Activated T-cell treated with anti-CD3 and anti-CD28 coated beads, Interleukin-2, amount 50 U/mL, for 48 hours (primary cell): ENCODE measurements around the gene TFPT.

Source experiments
- DNase-seq, 2 experiments: peaks; one replicate each; pipeline ENCODE4 v3.0.0-alpha.2; 2020

The TFPT gene, protein sequence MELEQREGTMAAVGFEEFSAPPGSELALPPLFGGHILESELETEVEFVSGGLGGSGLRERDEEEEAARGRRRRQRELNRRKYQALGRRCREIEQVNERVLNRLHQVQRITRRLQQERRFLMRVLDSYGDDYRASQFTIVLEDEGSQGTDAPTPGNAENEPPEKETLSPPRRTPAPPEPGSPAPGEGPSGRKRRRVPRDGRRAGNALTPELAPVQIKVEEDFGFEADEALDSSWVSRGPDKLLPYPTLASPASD

DNA sequence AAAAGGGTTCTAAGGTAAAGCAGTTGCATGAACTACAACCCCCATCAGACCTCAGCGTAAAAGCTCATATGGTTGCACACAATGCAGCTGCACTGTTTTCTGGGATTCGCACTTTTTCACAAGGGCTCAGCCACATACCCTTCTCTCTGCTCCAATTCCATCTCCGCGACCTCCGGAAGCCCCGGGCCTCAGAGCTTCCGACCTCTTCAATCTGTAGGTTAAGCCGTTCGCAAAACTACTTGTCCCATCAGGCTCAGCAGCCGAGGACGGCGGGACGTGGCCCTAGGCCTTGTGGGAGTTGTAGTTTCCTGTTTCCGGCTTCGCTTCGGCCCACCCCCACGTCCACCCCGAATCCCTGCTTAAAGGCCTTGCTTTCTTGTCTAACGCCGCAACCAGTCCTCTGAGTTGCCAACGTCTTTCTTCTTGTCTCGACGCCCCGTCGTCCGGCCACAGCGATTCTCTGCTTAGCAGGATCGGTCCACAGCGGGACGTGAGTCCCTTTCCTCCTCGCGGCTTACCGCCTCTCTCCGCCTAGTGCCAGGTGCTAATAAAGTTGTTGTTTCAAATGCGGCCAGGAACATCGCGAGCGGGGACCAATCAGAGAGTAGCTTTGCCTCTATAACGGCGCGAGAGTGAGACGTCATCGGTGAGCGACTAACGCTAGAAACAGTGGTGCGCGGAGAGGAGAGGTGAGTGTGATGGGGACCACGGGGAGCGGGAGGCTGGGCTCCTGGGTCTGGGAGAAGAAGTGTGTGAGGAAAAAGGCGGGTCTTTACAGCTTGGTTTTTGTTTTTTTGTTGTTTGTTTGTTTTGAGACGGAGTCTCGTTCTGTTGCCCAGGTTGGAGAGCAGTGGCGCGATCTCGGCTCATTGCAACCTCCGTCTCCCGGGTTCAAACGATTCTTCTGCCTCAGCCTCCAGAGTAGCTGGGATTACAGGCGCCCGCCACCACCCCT is at the start of gene TFPT, which contains the start of gene PRPF31:
Gene TFPT (minus strand): TSS at position 549 of the 955 bp plus-strand sequence. CDS start 388 bp downstream, at position 161.
Gene PRPF31 (plus strand): TSS at position 646 of the 955 bp plus-strand sequence. CDS start 2,525 bp downstream, outside the sequence.
- peak; percentile 96 to 98 for DNase-seq

DNA sequence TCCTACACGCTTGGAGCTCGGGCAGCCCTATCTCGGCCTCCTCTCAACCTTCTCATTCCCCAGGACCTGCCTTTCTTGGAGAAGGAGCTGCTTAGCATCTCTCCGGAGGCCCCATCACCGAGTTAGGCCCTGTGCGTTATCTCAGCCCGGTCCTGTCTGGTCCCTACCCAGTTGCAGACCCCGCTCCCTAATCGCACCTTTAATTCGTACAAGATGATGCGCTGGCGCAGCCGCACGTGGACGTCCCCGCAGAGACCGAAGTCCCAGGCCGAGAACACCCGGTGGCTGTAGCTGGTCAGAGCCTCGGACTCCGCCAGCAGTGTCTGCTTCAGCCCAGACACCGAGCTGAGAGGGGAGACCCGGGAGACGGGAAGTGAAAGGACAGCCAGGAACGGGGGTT is 49.8 kb upstream of the TFPT start:
- DNase-seq = no peak

DNA sequence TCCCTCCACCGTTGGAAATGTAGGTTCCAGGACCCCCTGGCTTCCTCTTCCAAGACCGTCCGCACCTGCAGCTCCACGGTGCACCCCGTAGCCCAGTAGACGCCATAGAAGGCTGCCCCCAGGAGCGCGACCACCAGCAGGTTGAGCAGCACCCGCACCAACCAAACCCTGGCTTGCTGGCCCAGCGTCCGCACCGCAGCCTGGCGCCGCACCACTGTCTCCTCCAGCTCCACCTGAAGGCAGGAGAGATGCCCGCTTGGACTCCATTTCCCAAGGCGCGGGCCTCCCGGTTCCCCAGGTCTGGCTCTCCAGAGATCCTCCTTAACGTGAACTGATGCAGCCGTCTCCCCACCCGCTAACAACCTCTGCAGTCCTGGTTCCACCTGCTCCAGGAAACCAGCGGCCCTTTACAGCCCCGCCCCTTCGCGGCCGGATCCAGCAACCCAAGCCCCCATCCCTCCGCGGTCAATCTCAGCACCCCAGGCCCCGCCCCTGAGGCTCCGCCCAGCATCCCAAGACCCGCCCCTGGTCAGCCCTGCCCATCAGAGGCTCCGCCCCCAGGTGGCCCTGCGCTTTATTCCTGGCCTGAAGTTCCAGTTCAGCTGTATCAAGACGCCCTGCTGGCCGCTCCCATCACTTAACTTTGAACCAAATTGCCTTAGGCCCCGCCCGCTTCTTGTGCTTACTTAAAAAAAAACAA is 49.1 kb upstream of the TFPT start:
- peak; percentile 70 to 75 for DNase-seq

DNA sequence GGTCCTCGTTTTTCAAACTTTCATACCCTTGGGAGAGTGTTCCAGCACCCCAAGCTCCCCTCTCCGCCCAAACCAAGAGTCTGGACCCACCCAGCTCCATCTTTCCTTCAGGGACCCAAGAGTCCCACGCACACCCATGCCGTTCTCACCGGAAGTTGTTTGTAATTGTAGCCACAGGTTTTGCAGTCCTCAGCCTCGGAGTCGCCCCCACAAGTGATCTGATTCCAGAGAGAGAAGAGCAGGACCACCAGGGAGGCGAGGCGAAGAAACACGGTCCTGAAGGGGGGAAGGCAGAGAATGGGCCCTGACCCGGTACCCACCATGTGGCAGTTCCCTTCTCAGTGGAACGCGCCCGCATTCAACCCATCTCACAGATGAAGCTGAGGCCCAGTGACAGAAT is 47.4 kb upstream of the TFPT start:
- DNase-seq = no peak

DNA sequence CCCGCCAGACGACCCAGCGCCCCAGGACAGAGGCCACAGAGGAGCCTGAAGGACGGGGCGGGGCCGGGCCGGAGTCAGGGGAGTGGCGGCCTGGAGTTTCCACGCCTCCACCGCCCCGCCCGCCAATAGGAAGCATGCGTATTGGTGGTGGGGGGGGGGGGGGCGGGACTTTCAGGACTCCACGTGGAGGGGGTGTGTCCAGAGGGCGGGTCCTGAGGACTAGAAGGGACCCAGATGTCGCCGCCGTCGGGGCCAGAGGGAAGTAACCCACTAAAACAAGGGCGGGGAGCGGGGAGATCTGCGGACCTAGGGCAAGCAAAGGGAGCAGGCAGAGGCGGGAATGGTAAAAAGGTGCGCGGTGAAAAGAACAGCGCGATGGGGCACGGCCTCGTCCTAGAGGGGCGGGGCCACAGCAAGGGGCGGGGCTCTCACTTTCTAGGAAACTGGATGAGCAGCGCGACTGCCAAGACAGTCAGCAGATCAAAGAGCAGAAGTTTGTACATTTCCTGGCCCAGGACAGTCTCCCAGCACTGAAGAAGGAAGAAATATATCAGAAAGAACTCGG is 46.9 kb upstream of the TFPT start:
- peak; percentile 90 to 91 for DNase-seq

DNA sequence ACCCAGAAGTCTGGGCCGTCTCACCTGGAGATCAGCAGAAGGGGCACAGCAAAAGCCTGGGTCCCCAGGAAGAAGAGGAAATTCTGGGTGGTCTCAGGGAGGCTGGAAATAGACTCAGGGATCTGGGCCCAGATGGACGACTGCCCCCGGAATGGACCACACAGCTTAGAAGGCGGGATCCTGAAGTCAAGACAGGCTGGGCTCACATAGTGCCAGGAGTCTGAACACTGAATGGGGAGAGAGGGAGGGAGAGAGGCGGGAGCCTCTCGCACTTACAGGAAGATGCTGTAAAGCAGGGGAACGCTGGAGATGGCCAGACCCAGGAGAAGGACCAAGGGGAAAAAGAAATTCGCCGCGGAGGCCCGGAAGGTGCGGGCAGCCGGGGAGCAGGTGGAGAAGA is 45.4 kb upstream of the TFPT start:
- no peak for DNase-seq

DNA sequence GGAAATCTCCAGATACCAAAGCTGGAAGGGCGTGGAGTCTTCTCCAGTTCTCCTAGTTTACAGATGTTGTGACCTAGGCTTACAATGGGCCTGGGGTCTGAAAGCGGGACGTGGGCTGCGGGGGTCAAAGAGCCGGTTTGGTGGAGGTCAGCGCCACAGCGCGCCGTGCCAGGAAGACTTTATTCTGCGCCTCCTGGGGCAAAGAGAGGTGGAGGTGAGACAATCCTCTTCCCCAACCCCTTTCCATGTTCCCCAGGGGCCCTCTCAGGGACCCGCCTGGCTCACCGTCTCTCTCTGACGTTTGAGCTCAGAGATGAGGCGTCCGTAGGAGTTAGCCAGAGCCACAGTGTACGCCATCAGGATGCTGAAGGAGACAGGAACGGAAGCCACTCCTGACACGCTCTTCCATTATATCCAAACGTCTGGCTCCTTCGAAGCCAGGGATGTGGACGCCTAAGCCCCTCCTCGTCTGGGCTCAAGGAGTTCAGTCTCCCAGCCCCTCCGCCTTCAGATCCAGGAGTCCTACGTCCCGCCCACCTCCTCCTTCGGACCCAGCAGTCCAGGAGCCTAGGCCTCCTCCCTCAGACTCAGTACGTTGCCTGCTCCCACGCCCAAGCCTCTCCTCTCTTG is 44.8 kb upstream of the TFPT start:
- no peak for DNase-seq

DNA sequence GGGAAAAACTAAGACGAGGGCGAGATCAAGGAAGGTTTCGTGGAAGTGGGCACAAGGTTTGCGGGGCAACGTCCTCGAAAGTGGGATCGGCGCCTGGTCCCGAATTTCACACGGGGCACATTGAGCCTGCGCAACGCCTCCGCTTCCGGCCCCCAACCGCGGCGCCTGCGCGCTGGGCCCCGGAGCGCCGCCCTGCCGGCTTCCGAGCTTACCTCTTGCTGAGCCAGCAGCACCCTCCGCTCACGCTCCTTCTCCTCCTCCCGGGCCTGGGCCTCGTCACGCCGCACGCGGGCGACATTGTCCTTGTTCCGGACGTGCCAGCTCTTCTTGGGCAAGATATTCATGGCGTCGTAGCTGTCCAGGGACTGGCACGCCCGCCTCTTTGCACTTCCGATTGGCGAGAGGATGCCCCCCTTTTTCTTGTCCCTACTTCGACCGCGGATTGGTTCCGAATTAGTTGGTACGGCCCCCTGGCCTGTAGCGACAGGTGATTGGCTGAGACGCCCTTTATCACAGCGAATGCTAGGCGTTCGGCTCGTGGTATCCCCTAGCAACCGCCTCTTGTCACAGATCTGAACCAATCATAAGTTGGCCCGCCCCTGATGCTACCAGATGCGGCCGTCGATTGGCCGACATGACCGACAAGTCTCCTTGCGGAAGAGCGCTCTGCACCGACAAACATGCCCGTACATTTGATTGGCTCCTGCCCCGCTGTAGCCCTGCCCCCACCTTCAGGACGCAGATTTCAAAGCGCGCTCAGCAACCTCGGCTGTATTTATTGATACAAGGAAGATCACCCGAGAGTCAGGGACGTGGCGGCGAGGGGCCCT is 44.1 kb upstream of the TFPT start, which contains the start of gene LENG1:
Gene LENG1 (minus strand): TSS at position 370 of the 830 bp plus-strand sequence. CDS start 26 bp downstream, at position 344.
- DNase-seq = peak; percentile 96 to 97

DNA sequence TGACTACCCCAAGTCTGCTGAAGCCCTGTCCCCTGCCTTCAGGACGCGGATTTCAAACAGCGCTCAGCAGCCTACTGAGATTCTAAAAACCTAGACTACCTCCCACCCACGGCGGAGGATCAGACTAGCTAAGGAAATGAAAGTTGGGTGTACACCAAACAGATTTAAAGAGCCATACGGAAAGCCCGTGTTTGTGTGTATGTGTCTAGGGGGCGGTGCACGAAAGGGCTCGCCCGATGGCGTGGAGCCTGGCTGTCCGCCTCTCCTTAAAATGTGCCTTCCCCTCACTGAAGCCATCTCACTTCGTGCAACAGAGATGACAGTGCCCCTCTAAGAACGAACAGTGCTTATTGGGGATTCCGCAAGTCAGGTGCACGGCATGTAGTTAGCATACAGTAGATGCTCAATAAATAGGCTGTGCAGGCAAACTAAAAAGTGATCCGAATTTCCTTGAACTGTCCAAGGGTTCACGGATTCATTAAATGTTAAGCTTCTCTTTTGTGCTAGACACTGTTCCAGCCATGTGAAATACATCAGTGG is 43.4 kb upstream of the TFPT start:
- DNase-seq = peak; percentile 51 to 60

DNA sequence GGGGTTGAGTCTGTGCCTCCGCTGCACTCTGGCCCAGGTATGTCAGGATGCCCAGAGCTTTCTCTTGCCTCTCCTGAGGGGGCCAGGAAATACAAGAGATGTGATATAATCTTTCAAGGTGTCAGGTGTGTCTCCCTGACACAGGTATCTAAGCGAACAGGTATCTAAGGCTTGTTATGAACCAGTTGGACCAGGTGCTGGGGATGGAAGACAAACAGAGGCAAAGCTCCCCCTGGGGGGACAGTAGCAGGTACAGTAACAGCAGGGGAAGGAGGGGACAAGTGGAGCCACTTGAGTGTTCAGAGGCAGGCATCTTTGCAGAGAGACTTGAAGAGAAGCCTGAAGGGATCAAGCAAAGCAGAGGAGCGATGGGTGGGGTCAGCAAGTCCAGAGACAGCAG is 41.5 kb upstream of the TFPT start:
- no peak for DNase-seq

DNA sequence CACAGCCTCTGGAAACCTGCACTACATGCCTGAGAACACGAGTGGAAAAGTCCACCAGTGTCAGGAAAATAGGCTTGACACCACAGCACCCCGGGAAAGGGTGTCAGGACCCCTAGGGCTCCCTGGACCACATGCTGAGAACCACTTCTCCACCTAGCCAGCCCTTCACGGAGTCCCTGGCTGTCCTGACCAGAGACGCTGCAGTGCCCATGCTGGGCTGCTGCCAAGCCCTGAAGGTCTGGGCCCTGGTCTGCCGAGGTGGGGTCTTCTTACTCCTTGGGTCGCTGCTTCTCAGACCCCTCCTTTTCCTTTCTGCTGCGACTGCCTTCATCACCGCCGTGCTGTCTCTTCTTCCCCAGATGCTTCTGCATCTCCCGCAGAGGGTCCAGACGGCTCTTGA is 41.0 kb upstream of the TFPT start:
- DNase-seq = no peak

DNA sequence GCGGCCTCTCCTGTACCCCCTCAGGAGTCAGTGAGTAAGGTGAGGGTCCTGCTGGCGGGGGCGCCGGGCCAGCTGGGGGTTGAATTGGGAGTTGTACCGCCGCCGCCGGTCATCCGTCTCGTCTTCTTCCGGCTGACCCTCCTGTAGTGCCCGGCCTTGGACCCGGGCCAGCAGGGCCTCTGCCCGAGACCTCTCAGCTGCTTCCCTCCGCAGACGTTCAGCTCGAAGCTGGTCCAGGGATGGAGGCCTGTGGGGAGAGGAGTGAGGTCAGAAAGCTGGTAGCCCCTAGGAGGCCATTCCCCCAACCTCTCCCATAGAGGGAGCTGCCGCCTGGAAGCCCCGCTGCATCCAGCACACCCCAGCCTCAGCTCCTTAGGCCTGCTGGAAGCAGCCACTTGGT is 40.2 kb upstream of the TFPT start:
- no peak for DNase-seq

DNA sequence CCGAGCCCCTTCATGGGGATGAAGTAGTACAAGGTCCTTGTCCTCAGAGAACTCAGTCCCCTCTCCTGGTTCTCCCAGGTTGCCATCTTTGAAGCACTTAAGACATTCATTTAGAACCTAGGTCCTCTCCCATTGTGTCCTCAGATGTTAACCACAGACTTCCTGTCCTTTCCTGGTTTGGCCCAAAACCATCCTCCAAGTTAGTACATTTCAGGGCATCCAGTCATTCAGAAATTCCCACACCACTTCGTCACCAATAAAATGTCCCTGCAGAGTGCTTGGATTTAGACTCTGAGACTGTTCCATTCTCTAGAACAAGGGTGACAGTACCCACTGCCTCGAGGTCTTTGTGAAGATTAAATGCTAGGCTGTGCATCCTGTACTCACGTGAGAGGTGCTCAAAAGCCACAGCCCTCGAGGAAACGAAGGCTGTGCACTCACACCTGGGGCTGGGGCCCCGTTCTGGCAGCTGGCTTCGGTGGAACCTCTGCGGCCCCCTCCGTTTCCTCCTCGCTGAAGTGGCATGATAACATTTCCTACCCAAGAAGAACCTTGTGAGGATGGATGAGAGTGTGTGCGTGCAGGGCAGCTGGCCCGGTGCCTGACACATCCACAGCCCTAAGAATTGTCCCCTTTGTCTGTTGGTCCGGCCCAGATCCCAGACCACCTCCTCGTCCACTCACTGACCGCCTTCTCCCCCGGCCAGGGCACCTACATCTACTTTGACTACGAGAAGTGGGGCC is 39.3 kb upstream of the TFPT start:
- peak in 1 of 2 experiments; percentile 48 for DNase-seq

DNA sequence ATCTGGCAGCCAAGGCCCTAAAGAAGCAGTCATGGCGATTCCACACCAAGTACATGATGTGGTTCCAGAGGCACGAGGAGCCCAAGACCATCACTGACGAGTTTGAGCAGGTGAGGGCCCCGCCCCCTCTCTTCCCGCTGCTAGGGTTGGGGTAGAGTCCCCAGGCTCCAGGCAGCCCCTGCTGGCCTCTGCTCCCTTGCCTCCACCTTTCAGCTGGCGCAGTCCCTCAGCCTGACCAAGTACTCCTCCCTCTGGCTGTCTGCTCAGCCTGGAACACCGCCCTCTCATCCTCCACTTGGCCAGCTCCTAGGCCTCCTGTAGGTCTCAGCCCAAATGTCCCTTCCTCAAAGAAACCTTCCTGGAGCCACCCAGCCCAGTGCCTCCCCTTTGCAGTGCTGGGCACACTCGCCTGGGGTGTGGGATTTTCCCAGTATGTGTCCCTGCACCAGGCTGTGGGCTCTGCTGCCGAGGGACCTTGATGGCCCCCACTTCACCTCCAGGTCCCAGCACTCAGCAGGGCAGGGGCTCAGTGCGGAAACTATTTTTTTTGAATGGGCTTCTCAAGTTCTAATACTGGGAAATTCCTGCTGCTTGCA is 38.4 kb upstream of the TFPT start:
- DNase-seq = no peak

DNA sequence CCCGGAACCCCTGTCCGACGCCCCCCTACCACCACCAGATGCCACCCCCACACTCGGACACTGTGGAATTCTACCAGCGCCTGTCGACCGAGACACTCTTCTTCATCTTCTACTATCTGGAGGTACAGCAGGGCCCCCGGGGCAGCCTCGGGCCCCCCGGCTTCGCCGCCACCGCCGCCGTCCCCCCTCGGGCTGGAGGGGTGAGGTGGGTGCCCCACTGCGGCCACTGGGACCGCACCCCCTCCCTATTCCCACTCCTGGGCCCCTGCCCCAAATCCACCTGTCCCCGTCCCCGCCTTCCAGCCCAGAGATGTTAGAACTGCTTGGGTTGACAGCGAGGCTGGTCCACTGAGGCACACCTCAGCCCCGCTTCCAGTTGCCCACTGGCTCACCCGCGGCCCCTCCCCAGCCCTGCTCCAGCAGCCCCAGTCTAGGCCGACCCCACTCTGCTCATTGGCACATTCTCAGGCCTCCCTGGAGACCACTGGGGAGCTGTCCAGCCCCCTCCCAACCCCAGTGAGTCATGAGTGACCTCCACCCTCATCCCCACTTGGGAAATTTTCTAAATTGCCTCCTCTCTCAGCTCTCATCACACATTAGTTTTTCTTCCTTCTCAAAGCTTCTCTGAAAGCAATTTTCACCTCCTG is 37.5 kb upstream of the TFPT start:
- no peak for DNase-seq

DNA sequence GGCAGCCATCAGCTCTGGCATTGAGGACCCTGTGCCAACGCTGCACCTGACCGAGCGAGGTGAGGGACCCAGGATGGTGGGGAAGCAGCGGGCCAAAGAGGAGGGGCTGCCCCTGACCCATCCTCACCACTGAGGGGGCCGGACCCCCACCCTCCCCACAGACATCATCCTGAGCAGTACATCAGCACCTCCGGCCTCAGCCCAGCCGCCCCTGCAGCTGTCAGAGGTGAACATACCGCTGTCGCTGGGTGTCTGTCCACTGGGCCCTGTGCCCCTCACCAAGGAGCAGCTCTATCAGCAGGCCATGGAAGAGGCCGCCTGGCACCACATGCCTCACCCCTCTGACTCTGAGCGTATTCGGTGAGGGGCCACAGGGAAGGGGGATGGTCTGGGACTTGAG is 36.8 kb upstream of the TFPT start:
- no peak for DNase-seq

DNA sequence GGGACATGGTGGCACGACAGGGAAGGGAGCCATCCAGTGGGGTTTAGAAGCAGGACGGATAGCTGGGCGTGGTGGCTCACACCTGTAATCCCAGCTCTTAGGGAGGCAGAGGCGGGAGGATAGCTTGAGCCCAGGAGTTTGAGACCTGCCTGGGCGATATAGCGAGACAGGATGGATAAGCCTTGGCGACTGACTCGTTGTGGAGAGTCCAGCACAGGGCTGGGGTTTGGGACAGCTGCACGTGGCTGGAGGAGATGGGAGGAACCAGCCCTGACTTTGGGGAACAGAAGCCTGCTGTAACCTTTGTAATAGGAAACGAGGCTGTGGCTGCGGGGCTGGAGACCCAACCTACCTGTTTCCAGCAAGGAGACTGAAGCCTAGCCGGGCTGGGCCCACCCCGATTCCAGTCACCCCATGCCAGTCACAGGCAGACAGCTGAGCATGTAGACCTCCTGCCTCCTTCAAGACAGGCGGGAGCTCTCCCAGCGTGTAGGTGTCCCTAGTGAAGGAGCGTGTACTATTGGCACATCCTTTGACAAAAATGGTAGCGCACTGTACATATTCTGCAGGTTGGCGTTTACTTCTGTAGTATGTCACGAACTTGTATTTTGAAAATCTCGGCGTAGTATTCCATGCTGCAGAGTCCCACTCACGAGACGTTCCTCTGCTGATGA is 36.0 kb upstream of the TFPT start:
- DNase-seq = no peak

DNA sequence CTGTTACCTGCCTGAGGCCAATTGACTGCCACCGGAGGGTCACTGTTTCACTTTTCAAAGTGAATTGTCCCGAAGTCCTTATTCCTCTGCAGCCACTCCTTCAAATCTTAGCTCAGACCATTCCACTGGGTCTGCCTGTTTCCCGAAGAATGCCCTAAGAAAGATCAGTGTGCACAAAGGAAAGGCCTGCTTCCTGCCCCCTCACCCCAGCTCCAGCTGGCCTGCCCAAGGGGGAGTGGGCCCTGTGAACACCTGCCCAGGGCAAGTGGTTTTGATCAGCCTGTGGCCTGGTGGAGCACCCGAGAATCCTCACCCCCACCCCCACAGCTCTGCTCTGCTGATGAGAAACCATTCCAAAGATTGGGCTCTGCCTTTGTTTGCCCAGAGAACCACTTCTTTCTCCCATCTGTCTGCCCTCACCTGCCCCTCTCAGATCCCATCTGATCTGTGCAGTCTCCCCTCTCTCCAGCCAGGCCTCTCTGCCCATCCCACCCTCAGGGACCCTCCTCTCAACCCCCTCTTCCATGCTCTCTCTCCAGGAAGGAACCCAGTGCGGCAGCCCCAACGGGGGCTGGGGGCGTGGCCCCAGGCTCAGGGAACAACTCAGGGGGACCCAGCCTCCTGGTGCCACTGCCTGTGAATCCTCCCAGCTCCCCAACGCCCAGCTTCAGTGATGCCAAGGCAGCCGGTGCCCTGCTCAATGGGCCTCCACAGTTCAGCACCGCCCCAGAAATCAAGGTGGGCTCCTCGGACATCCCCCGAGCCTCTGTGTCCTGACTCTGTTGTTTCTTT is 33.8 kb upstream of the TFPT start:
- no peak for DNase-seq
